Right renal pelvis (tissue), 4 donors: Measurements from ENCODE around the gene SYNGR1. TPM values are rescaled to one million over a fixed set of nuclear protein-coding genes. Genes with fewer than 3 reads are reported as not detected.
"Not testable (repeated sequence)": the region's sequence is repeated elsewhere in the genome, so short reads cannot be mapped to it uniquely, and the experiment has no call there.

Experiments used
- DNase-seq, 4 donors: peaks; one replicate each; pipeline ENCODE4 v3.0.0-alpha.2; 2013; ENCODE audit warnings: low read depth in 4 of 4, low spot score in 3 of 4, missing footprints in 1 of 4
- polyA plus RNA-seq, 4 donors: library from polyadenylated mRNA; unstranded; fragments of 120-200 nt; gene quantifications; one replicate each; pipeline ENCODE4 v1.2.1, GENCODE V29; 2013; ENCODE audit not compliant: insufficient read length in 4 of 4

SYNGR1 gene
- polyA plus RNA-seq, 4 donors, result 18.7 to 28.3 (median 21.3) TPM

DNA sequence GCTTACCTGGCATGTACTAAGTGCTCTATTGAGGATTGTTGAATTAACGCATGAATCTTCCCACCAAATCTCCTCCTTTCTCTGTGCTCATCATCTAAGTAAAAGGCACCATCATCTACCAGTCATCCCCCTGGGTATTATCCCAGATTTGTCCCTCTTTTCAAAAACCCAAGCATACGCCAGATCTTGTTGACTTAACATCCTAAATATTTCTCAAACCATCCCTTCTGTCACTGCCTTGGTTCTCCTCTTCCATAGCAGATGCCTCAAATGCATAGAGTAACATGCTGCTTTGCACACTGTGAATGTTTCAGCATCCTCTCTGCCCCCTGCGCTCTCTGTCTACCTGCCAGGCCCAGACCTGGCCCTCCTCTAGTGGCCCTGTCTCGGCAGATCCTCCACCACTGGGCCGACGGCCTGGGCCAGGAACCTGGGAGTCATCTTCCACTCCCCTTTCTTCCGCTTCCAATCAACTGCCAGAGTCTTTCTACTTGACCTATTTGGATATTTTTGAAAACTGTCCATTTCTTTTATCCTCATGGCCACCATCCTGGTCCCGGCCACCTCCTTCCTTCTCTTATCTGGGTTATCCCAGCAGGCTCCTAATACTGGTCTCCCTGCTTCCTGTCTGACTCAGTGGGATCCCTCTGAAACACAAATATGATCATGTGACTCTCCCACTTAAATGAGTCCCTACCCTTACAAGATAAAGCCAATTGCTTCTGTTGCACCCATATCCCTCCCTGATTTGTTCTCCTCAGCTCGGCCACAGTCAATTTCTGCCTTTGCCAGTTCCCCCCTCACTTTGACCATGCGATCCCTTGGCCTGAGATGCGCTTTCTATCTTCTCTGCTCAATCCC, 46.4 kb downstream of the SYNGR1 start:
- no peak for DNase-seq

DNA sequence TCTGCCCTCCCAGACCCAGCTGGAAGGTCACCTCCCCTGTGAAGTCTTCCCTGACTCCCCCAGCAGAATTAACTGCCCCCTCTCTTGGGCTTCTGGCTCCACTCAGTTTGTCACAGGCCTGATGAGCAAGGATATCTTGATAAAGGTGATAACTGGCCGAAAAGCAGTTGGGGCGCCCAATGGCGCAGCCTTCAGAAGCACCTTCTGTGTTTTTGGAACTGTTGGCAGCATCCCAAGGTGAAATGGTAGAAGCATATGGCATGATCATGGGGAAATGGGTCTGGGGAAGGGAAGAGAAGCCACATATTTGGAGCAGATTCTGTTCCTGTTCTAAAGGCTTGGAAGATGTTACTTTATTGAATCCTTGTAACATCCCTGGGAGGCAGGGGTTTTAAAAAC, 47.0 kb downstream of the SYNGR1 start:
- no peak for DNase-seq

DNA sequence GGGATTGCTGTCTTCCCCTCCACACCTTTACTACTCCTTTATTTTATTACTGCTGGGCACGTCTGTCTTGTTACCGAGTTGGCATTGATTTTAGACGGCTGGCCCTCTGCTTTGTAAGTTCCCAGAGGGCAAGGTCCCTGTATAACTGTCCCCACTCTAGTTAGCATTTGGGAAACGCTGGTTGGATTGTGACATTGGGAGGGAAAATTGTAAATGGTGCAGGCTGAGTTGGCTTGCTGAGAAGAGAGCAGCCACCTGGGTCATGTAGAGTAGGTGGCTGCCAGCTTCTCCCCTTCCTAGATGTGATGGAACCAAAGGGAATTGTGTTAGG, 51.5 kb downstream of the SYNGR1 start:
- no peak for DNase-seq

DNA sequence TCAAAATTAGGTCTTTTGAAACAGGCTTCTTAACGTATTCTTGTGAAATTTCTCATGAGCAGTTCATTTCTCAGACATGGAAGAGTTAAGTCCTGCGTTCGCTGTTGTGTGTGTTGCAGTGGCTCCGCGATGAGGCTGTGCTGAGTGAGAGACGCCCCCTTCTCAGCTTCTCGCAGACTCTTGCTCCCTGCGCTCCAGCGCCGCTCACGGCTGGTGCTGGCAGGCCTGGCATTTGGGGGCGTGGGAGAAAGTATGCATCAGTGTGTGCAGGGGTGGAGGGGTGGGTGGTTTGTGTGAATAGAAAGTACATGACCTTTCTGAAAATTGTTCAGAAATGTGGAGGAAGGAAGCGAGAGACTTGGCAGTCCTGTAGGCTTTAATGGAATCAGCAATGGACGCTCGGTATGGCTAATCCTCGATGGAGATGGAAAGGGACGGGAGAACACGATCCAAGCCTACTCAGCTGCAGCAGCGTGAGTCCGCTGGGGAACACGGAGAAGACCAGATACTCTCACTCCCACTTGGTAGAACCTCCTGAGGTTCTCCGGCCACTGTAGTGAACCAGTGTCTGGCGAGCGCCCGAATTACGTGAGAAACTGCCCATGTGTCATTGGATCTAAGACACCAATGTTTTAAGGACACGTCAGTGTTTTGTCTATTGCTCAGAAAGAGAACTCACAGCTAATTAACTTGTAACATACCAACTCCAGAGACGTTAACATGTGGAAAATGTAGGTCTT, 55.7 kb downstream of the SYNGR1 start:
- peak in 1 of 4 donors; percentile 31 for DNase-seq

DNA sequence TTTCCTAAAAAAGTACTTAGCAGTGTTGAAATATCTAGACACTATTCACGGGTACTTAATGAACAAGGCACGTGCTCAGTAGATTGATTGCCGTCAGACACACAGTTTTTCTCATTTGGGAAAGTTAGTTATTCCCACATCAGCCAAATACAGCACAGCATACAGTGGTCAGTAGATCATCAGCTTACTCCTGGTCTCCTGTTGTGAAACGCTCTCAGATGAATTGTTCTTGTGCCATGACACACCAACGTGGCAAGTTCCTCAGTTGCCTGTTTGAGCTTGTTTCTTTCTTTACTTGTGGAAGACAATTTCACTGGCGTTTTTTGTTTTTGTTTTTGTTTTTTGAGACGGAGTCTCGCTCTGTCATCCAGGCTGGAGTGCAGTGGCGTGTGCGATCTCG, 58.4 kb downstream of the SYNGR1 start:
- no peak for DNase-seq

DNA sequence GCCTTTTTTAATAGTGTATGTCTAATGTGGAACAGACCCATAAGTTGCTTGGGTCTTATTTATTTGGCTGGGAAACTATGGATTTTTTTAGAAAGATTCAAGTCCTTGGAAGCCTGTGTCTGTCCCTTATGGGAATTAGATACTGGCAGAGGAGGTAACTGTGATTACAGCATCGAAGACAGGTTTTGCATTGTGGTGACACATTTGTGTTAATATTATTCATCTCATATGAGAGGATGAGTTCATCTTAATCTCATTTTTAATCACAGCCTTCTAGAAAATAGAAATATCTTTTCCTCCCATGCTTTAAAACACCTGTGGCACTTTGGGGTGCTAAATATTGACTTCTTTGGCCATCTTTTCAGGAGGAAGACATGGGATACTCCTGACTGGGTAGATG, 59.0 kb downstream of the SYNGR1 start:
- no peak for DNase-seq

DNA sequence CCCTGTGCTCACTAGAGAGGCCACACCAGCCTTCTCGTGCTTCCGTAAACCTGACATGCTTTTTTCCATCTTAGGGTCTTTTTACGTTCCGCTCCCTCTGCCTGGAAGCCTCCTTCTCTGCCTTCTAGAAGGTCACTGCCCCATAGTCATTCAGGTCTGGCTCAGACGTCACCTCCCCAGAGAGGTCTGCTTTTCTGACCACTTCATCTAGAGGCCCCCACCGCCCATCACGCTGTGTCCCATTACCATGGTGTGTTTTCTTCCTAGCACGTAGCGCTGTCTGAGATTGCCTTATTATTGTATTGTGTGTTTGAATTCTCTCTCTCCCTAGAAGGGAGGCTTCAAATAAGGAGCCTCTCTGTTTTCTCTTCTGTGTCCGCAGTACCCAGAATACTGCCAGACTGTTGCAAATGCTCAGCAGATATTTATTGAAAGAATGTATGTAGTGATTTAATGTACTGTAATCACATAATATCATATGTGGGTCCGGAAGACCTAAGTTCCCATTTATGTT, 59.8 kb downstream of the SYNGR1 start:
- no peak for DNase-seq

DNA sequence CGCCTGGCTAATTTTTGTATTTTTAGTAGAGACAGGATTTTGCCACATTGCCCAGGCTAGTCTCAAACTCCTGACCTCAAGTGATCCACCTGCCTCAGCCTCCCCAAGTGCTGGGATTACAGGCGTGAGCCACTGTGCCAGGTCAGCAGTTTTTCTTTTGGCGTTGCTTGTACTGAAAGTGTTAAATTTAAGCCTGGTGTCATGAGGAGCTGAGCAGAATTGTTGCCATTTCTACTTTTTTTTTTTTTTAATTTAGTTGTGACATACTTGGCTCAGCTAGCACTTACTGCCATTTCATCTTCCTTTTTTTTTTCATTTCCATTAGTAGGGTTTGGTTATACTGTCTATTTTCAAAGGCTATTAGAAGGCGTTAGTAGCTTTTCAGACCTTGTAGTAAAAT, 60.5 kb downstream of the SYNGR1 start:
- no peak for DNase-seq

DNA sequence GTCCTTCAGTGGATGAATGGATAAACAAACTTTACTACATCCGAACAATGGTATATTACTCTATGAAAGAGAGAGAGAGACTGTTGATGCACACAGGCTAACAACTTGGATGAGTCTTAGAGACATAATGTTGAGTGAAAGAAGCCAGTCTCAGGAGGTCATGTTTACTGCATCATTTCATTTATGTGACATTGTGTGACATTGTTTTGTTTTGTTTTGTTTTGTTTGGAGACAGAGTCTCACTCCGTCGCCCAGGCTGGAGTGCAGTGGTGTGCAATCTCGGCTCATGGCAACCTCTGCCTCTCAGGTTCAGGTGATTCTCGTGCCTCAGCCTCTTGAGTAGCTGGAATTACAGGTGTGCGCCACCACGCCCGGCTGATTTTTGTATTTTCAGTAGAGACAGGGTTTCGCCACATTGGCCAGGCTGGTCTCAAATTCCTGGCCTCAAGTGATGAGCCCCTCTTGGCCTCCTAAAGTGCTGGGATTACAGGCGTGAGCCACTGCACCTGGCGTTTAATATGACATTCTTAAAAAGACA, 62.1 kb downstream of the SYNGR1 start:
- not testable (repeated sequence) for DNase-seq

DNA sequence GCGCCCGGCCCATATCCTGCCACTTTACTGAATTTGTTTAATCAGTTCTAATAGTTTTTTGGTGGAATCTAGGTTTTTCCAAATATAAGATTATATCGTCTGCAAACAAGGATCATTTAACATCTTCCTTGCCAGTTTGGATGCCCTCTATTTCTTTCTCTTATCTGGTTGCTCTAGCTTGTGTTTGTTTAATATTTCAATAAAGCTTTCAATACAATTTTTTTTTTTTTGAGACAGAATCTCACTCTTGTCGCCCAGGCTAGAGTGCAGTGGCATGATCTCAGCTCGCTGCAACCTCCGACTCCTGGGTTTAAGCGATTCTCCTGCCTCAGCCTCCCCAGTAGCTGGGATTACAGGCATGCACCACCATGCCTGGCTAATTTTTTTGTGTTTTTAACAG, 63.4 kb downstream of the SYNGR1 start:
- DNase-seq, result not testable (repeated sequence)

DNA sequence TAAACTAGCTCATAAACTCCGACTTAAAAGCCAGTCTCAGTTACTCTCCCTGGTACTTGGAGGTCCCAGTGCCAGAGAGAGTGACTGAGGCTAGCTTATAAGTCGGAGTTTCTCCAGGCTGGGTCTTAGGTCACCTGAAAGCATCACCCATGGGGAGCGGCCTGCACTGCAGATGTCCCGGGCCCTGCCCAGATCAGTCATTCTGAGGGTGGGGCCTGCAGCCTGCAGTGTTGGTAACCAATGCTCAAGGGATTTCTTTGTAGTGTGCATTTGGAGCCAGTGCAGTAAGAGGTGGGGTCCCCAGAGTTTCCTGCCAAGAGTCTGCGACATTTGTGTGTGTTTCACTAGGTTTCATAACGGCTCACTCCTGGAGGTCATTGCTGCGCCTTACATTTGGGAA, 64.6 kb downstream of the SYNGR1 start:
- DNase-seq, result no peak

DNA sequence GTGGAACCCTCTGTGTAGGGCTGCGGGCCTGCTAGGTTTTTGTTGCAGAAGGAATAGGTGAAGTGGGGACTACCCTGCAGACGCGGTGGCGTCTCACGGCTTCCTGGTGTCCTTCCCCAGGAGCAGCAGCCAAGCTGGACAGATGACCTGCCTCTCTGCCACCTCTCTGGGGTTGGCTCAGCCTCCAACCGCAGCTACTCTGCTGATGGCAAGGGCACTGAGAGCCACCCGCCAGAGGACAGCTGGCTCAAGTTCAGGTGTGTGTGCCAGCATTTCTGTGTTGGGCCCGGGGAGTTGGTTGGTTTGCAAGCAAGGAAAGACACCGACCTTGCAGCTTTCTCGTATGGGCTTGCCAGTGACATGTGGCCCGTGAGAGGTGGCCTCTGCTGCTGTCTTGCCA, 65.1 kb downstream of the SYNGR1 start:
- DNase-seq, result no peak

DNA sequence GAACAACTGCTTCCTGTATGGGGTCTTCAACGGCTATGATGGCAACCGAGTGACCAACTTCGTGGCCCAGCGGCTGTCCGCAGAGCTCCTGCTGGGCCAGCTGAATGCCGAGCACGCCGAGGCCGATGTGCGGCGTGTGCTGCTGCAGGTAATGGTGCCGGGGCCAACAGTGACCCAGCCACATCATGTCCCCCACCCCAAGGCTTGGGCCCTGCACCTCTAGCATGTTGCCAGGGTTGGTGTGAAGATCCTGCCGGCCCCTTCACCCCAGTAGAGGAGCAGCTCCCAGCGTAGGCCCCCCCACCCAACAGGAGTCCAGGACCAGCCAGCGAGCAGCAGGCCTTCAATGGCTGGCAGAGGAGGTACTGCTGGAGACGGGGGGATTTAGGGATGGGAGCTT, 65.7 kb downstream of the SYNGR1 start:
- no peak for DNase-seq

DNA sequence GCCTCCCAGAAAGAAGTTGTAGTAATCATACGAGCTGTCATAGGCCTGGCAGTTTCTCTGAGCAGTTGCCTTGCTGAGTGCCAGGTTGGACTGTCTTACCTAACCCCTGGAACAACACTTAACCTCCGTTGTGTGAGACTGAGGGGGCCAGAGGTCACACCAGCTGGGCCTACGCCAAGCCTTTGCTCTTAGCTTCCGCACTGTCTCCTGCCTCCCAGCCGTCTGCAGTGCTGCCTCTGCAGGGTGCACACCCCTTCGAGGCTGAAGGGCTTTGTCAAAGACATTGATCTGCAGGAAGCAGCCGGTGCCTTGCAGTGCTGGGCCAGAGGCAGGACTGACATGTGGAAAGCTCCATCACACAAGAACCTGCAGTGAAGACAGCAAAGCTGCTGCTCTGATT, 66.5 kb downstream of the SYNGR1 start:
- no peak for DNase-seq

DNA sequence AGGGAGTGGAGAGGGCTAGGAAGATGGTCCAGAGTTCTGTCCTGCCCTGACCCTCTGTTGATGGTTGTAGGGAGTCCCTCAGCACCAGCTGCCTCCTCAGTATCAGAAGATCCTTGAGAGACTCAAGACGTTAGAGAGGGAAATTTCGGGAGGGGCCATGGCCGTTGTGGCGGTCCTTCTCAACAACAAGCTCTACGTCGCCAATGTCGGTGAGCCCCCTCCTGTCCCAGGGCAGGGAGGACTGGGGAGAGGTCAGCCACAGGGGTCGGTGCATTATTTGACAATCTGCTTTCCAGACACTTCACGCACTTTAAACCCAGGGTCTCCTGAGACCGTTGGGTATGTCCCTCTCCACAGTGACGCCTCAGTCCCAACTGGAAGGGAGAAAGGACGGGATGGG, 67.8 kb downstream of the SYNGR1 start:
- DNase-seq, result no peak

DNA sequence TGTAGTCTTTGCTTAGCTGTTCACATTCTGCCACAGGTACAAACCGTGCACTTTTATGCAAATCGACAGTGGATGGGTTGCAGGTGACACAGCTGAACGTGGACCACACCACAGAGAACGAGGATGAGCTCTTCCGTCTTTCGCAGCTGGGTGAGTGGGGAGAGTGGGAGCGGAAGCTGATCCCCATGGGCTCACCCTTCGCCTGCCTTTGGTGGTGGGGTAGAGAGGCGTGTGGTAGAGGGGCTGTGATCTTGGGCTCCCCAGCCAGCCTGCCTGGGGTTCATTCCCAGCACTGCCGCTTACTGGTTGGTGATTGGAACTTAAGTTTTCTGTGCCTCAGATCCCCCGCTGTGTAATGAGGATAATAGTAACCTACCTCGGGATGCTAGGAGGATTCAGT, 68.9 kb downstream of the SYNGR1 start:
- no peak for DNase-seq

DNA sequence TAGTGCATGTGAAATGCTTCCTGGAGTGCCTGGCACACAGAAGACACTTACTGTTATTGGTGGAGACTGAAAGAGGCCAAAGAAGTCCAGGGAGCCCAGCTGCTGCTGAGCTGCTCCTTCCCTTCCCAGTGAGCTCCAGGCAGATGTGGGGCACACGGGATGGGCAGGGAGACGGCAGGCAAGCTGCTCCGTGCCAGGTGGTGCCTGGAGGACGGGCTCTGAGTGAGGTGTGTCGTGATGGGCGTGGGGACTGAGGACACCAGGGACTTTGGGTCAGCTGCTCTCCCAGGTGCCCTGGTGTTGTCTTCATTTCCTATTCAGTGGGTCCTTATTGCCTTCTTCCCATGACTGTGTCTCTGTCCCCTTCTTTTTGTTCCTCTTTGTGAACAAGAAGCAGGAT, 69.3 kb downstream of the SYNGR1 start:
- DNase-seq, result no peak

DNA sequence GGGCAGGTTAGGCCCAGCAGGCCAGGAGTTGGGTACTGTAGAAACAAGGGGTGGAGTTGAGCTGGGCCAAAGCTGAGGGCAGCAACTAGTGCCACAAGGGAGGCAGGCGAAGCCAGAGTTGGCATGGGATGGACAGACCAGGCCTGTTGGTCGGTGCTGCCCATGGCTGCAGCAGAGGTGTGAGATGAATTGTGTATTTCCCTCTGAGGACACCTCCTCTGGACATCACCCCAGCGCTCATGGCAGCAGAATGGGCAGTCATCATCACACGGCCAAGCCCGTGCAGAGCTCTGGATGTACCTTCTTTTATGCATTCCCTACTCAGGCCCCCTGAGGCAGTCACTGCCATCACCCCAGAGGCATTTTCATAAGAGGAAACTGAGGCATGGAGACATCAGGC, 70.1 kb downstream of the SYNGR1 start:
- DNase-seq, result no peak

DNA sequence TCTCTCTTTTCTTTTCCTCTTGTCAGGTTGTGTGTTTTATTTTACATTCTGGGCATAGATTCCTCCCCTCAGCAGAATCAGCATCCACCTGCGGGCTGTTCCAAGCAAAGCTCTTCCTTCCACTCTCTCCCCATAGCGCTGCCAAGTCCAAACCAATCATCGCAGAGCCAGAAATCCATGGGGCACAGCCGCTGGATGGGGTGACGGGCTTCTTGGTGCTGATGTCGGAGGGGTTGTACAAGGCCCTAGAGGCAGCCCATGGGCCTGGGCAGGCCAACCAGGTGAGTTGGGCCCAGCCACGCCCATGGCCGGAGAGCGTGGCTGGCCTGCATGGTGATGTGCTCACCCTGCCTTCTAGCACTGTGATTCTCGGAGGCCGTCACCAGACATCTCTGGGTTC, 71.9 kb downstream of the SYNGR1 start:
- no peak for DNase-seq

DNA sequence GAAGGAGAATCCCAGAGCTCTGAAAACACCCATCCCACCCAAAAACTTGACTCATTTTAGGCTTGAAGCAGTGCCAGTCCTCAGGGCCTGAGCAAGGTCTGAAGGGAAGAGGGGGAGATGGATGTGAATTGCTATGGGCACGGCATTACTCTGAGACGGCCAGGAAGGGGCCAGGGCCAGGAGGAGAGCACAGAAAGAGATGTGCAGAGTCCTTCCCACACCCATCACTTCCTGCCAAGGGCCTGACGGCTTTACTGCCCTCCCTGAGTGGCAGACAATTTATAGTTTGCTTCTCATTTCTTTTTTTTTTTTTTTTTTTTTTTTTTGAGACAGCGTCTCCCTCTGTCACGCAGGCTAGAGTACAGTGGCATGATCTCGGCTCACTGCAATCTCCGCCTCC, 72.3 kb downstream of the SYNGR1 start:
- no peak for DNase-seq

DNA sequence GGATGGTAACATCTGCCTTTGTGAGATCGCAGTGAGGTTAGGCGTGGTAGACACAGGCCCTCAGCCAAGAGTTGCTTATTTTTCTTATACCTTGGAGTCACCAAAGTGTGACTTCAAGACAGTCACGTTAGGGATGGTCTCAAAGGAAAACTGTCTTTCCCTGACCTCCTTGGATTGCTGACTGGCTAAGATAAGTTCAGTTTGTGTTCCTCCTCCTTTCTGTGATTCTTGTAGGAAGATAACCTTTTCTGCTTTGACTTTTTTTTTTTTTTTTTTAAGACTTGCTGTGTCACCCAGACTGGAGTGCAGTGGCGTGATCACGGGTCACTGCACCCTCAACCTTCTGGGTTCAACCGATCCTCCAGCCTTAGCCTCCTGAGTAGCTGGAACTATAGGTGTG, 72.9 kb downstream of the SYNGR1 start:
- DNase-seq, result no peak

DNA sequence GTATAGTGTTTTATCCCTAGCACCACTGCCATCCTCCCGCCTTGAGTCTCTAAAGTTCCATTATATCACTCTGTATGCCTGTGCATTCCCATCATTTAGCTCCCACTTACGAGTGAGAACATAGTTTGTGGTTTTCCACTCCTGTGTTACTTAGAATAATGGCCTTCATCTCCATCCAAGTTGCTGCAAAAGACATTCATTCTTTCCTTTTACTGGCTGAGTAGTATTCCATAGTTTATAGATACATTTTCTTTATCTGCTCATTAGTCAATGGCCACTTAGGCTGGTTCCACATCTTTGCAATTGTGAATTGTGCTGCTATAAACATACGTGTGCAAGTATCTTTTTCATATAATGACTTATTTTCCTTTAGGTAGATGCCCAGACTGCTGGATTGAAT, 74.2 kb downstream of the SYNGR1 start:
- no peak for DNase-seq
